NCI-H748 (cell line): Measurements from ENCODE around the gene MYL11.

Experiments used
- DNase-seq: peaks from one replicate; lab custom pipeline; 2025; ENCODE audit not compliant: unreplicated experiment; lab: John Stamatoyannopoulos, UW

Gene MYL11

GRCh38 chr16:30353438-30354129 is 21.0 kb upstream of the MYL11 start:
- no peak for DNase-seq

GRCh38 chr16:30354423-30355143 is 20.0 kb upstream of the MYL11 start:
- DNase-seq: peak; percentile 55

- DNase-seq: peak; percentile 98
Observed at GRCh38 chr16:30355144-30355953, 19.3 kb upstream of the MYL11 start, which contains the start of gene CD2BP2. CD2BP2 (minus strand) TSS chr16:30355308; CDS start chr16:30354681, 627 bp downstream.

- DNase-seq: no peak
Observed at GRCh38 chr16:30355954-30356308, 18.7 kb upstream of the MYL11 start.

GRCh38 chr16:30356401-30357084 is 18.1 kb upstream of the MYL11 start:
- DNase-seq: no peak

GRCh38 chr16:30357085-30357714 is 17.4 kb upstream of the MYL11 start:
- DNase-seq: no peak

- no peak for DNase-seq
Observed at GRCh38 chr16:30357715-30358576, 16.7 kb upstream of the MYL11 start.

GRCh38 chr16:30358577-30358936 is 16.0 kb upstream of the MYL11 start:
- no peak for DNase-seq

GRCh38 chr16:30358990-30359870 is 15.4 kb upstream of the MYL11 start:
- no peak for DNase-seq

GRCh38 chr16:30359871-30360170 is 14.8 kb upstream of the MYL11 start:
- no peak for DNase-seq

- no peak for DNase-seq
Observed at GRCh38 chr16:30361180-30361579, 13.4 kb upstream of the MYL11 start.

- no peak for DNase-seq
Observed at GRCh38 chr16:30365200-30365599, 9.4 kb upstream of the MYL11 start.

- DNase-seq: no peak
Observed at GRCh38 chr16:30366511-30366910, 8.1 kb upstream of the MYL11 start.

GRCh38 chr16:30367349-30368009 is 7.1 kb upstream of the MYL11 start:
- no peak for DNase-seq

- DNase-seq: no peak
Observed at GRCh38 chr16:30368122-30368791, 6.3 kb upstream of the MYL11 start.

- no peak for DNase-seq
Observed at GRCh38 chr16:30368792-30369090, 5.9 kb upstream of the MYL11 start.

GRCh38 chr16:30369091-30369937 is 5.3 kb upstream of the MYL11 start:
- no peak for DNase-seq
